Measurements from ENCODE around the gene ANKRD12.

- TF ChIP-seq CTCF (conservative IDR thresholded peaks at IDR 0.05; ENCODE audit: low read depth, low read length) (no peak), RAD21 (IDR thresholded peaks at IDR 0.05; ENCODE audit: low read length) (no peak), MAFK (IDR thresholded peaks at IDR 0.05; ENCODE audit: low read depth, low read length) (no peak), RCOR1 (IDR thresholded peaks at IDR 0.05; ENCODE audit: insufficient replicate concordance, low read length) (no peak)
These were observed 112.7 kb downstream of the ANKRD12 start for GRCh38 chr18:9249254-9249653.
